ENCODE data around the gene IL17REL.

The IL17REL gene

DNA sequence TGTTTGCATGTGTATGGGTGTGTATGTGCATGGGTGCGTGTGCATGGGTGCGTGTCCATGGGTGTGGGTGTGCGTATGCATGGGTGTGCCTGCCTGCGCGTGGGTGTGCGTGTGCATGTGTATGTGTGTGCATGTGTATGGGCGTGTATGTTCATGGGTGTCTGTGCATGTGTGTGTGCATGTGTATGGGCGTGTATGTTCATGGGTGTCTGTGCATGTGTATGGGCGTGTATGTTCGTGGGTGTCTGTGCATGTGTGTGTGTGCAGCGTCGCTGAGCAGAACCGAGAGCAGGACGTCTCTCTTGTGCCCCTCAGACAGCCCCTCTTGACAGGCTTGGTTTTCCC is 13.9 kb downstream of the IL17REL start:
- TF ChIP-seq, protein P1, sequence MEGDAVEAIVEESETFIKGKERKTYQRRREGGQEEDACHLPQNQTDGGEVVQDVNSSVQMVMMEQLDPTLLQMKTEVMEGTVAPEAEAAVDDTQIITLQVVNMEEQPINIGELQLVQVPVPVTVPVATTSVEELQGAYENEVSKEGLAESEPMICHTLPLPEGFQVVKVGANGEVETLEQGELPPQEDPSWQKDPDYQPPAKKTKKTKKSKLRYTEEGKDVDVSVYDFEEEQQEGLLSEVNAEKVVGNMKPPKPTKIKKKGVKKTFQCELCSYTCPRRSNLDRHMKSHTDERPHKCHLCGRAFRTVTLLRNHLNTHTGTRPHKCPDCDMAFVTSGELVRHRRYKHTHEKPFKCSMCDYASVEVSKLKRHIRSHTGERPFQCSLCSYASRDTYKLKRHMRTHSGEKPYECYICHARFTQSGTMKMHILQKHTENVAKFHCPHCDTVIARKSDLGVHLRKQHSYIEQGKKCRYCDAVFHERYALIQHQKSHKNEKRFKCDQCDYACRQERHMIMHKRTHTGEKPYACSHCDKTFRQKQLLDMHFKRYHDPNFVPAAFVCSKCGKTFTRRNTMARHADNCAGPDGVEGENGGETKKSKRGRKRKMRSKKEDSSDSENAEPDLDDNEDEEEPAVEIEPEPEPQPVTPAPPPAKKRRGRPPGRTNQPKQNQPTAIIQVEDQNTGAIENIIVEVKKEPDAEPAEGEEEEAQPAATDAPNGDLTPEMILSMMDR (IDR thresholded peaks at IDR 0.05; ENCODE audit: low read depth, low read length): no peak

DNA sequence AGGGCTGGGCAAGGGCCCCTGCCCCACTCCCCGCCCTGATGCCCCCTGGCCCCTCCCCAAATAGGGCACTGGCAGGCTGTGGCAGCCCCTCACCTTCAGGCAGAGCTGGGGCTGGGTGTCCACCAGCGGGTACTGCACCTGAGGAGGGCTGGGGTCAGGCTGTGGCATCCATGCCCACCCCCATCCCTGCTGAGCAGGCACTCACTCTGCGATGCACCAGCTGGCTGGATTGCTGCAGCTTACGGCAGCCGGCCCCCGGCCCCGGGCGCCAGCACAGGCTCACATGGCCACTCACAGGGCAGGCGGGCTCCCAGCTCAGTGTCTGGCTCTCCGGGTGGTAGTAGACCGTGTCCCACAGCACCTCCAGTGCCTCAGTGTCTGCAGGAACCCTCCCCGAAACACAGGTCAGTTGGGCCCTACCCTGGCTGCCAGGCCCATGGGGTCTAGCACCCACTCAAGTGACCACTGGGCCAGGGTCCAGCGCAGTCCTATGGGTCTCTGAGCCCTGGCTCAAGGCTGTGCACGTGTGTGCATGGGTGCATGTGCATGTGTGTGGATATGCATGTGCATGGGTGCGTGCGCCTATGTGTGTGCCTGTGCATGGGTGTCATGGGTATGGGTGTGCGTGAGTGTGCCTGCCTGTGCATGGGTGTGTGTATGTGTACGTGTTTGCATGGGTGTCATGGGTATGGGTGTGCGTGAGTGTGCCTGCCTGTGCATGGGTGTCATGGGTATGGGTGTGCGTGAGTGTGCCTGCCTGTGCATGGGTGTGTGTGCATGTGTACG is 14.4 kb downstream of the IL17REL start:
- no peak for DNase-seq (ENCODE audit: extremely low read depth, low read depth)
- TF ChIP-seq, protein P1 (IDR thresholded peaks at IDR 0.05; ENCODE audit: low read depth, low read length): no peak

More for the DNA sequence above, 13.9 kb downstream of the IL17REL start:
- DNase-seq (ENCODE audit: extremely low read depth, low read depth): no peak

DNA sequence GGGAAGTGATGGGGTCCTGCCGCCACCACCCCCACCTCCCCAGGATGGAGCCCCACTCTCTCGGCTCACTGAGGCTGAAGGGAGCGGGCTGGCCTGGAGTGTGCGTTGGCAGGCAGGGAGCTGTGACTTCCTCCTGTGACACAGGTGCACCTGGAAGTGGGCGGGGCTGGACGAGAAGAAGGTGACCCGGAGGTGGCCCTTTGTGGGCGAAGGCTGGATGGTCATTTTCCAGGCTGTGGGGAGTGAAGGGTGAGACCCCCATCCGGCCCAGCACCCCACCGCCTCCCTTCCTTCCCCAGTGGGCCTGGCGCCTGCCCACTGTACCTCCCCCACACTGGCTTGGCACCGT is 15.3 kb downstream of the IL17REL start:
- TF ChIP-seq, protein P1 (IDR thresholded peaks at IDR 0.05; ENCODE audit: low read depth, low read length): no peak

DNA sequence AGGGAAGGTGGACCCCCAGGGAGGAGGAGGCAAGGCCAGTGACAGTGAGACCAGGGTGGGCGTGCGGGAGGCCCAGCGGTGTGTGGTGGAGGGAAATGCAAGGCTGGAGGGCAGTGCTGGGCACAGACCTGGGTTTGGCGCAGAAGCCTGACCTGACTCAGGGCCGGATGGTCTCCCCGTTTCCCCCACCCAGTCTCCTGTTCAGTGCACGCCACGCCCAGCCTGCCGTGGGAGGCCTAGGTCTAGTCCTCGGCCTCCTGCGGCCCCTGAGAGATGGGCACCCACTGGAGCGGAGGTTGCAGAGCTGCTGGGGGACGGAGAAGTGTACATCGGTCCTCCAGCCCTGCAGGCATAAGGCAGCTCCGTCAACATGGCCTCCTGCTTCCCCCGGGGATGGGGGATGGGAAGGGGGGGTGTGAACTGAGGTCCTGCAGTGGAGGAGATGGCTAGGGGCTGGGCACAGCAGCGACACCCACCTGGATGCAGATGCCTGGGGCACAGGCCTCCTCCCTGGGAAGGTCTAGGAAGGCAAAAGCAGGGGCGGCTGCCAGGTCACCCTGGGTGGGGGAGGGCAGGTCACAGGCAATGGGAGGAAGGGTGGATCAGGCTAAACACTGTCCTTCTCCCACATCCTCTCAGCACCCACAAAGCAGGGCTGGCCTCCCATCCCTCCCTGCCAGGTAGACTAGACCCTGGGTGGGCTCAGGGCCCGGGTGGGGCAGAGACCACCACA is 15.9 kb downstream of the IL17REL start:
- TF ChIP-seq, protein P1 (IDR thresholded peaks at IDR 0.05; ENCODE audit: low read depth, low read length): no peak
- no peak for DNase-seq (ENCODE audit: extremely low read depth, low read depth)

More for the DNA sequence above, 15.3 kb downstream of the IL17REL start:
- no peak for DNase-seq (ENCODE audit: extremely low read depth, low read depth)

DNA sequence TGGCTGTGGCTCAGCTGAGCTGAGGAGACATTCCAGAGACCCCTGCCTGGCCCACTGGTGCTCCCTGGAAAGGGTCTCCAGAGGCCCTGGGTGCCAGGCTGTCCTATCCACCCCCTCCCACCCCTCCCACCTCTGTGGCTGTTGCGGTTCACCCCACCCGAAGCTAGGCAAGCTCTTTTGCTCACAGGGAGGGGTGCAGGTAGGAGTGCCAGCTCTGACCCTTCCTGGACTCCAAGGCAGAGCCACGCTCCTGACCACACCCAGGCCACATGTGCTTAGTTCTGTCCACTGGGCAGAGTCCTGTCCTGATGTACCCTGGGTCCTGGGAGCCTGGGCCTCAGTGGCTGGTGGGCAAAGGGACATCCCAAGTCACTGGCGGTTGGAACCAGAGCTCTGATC is 16.4 kb downstream of the IL17REL start:
- TF ChIP-seq, protein P1 (IDR thresholded peaks at IDR 0.05; ENCODE audit: low read depth, low read length): no peak
- no peak for DNase-seq (ENCODE audit: extremely low read depth, low read depth)

DNA sequence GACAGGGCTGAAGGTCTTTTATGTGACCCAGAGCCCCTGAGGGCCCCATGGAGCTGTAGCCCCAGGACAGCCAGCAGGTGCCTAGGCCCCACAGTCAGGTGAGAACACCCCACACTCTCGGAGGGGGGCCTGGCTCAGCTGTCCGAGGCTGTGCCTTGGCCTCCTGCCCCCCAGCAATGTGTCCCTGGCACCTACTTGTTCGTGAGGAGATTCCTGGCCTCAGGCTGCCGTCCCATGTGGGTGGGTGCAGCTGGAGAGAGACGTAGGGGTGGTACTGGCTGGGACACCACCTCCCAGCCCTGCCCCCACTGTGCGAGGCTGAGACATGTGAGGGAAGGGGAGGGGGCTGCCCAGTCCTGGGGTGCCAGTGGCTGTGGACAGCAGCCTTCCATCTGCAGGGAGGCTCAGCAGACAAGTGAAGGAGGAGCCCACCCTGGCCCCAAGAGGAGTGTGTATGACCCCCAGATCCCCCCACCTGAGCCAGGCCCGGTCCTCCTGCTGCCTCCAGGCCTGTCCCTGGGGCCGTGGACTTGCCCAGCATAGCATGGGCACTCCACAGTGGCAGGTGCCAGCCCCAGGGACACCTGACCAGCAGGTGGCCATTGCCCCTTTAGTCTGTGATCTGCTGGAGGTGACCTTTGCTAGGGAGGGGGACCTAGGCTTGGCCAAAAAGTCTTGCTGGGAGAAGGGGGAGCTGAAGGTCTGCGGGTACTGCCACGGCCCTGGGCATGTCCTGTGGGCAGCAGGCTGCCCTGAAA is 17.0 kb downstream of the IL17REL start:
- no peak for DNase-seq (ENCODE audit: extremely low read depth, low read depth)

More for the DNA sequence above, 17.0 kb downstream of the IL17REL start:
- TF ChIP-seq, protein P1 (IDR thresholded peaks at IDR 0.05; ENCODE audit: low read depth, low read length): no peak
